Measurements from ENCODE around the gene GXYLT2. TPM values are rescaled to one million over a fixed set of nuclear protein-coding genes. Genes with fewer than 3 reads are reported as not detected.

Gene GXYLT2
- total and polyA plus RNA-seq, 10 of the 15 experiments (the other 5 are each of a cell fraction or from before 2014, with no cell fraction given) = 0.27 to 2.6 (median 0.78) TPM

- TF ChIP-seq, protein P1, sequence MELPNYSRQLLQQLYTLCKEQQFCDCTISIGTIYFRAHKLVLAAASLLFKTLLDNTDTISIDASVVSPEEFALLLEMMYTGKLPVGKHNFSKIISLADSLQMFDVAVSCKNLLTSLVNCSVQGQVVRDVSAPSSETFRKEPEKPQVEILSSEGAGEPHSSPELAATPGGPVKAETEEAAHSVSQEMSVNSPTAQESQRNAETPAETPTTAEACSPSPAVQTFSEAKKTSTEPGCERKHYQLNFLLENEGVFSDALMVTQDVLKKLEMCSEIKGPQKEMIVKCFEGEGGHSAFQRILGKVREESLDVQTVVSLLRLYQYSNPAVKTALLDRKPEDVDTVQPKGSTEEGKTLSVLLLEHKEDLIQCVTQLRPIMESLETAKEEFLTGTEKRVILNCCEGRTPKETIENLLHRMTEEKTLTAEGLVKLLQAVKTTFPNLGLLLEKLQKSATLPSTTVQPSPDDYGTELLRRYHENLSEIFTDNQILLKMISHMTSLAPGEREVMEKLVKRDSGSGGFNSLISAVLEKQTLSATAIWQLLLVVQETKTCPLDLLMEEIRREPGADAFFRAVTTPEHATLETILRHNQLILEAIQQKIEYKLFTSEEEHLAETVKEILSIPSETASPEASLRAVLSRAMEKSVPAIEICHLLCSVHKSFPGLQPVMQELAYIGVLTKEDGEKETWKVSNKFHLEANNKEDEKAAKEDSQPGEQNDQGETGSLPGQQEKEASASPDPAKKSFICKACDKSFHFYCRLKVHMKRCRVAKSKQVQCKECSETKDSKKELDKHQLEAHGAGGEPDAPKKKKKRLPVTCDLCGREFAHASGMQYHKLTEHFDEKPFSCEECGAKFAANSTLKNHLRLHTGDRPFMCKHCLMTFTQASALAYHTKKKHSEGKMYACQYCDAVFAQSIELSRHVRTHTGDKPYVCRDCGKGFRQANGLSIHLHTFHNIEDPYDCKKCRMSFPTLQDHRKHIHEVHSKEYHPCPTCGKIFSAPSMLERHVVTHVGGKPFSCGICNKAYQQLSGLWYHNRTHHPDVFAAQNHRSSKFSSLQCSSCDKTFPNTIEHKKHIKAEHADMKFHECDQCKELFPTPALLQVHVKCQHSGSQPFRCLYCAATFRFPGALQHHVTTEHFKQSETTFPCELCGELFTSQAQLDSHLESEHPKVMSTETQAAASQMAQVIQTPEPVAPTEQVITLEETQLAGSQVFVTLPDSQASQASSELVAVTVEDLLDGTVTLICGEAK (IDR thresholded peaks at IDR 0.05; ENCODE audit: borderline replicate concordance) = no peak
- TF ChIP-seq NFYB (IDR thresholded peaks at IDR 0.05; ENCODE audit: insufficient read depth, low read depth, low read length) = no peak
- TF ChIP-seq, protein P2, sequence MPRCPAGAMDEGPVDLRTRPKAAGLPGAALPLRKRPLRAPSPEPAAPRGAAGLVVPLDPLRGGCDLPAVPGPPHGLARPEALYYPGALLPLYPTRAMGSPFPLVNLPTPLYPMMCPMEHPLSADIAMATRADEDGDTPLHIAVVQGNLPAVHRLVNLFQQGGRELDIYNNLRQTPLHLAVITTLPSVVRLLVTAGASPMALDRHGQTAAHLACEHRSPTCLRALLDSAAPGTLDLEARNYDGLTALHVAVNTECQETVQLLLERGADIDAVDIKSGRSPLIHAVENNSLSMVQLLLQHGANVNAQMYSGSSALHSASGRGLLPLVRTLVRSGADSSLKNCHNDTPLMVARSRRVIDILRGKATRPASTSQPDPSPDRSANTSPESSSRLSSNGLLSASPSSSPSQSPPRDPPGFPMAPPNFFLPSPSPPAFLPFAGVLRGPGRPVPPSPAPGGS (IDR thresholded peaks at IDR 0.05; ENCODE audit: borderline replicate concordance, insufficient read depth, low read depth, low read length, poor library complexity, severe bottlenecking) = peak; percentile 12
- no peak for TF ChIP-seq HDGF (IDR thresholded peaks at IDR 0.05)
- TF ChIP-seq CREM (IDR thresholded peaks at IDR 0.05; ENCODE audit: low read depth) = peak; percentile 74
- TF ChIP-seq, protein P3, sequence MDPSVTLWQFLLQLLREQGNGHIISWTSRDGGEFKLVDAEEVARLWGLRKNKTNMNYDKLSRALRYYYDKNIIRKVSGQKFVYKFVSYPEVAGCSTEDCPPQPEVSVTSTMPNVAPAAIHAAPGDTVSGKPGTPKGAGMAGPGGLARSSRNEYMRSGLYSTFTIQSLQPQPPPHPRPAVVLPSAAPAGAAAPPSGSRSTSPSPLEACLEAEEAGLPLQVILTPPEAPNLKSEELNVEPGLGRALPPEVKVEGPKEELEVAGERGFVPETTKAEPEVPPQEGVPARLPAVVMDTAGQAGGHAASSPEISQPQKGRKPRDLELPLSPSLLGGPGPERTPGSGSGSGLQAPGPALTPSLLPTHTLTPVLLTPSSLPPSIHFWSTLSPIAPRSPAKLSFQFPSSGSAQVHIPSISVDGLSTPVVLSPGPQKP (IDR thresholded peaks at IDR 0.05; ENCODE audit: low read depth, low read length) = no peak
- TF ChIP-seq PAX8 (IDR thresholded peaks at IDR 0.05) = no peak
- no peak for TF ChIP-seq FOXK2 (IDR thresholded peaks at IDR 0.05)
- no peak for TF ChIP-seq FOS (IDR thresholded peaks at IDR 0.05; ENCODE audit: borderline replicate concordance, extremely low read depth, insufficient read length)
- no peak for TF ChIP-seq REST (IDR thresholded peaks at IDR 0.05; ENCODE audit: low read depth, low read length)
- TF ChIP-seq, protein P4, sequence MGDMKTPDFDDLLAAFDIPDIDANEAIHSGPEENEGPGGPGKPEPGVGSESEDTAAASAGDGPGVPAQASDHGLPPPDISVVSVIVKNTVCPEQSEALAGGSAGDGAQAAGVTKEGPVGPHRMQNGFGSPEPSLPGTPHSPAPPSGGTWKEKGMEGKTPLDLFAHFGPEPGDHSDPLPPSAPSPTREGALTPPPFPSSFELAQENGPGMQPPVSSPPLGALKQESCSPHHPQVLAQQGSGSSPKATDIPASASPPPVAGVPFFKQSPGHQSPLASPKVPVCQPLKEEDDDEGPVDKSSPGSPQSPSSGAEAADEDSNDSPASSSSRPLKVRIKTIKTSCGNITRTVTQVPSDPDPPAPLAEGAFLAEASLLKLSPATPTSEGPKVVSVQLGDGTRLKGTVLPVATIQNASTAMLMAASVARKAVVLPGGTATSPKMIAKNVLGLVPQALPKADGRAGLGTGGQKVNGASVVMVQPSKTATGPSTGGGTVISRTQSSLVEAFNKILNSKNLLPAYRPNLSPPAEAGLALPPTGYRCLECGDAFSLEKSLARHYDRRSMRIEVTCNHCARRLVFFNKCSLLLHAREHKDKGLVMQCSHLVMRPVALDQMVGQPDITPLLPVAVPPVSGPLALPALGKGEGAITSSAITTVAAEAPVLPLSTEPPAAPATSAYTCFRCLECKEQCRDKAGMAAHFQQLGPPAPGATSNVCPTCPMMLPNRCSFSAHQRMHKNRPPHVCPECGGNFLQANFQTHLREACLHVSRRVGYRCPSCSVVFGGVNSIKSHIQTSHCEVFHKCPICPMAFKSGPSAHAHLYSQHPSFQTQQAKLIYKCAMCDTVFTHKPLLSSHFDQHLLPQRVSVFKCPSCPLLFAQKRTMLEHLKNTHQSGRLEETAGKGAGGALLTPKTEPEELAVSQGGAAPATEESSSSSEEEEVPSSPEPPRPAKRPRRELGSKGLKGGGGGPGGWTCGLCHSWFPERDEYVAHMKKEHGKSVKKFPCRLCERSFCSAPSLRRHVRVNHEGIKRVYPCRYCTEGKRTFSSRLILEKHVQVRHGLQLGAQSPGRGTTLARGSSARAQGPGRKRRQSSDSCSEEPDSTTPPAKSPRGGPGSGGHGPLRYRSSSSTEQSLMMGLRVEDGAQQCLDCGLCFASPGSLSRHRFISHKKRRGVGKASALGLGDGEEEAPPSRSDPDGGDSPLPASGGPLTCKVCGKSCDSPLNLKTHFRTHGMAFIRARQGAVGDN (IDR thresholded peaks at IDR 0.05) = no peak
- TF ChIP-seq SRF (IDR thresholded peaks at IDR 0.05; ENCODE audit: low read depth in 2 of 2, low read length in 2 of 2) = no peak
- no peak for TF ChIP-seq CHD1 (IDR thresholded peaks at IDR 0.05; ENCODE audit: low read depth, low read length)
- no peak for TF ChIP-seq YBX1 (IDR thresholded peaks at IDR 0.05)
- no peak for TF ChIP-seq TBL1XR1 (IDR thresholded peaks at IDR 0.05; ENCODE audit: low read depth, low read length)
Observed at GRCh38 chr3:72977060-72977808, 89.4 kb downstream of the GXYLT2 start (continued).

Measured in GM12878 (cell line).